Measurements from ENCODE around the gene PRR5.

The PRR5 gene

DNA sequence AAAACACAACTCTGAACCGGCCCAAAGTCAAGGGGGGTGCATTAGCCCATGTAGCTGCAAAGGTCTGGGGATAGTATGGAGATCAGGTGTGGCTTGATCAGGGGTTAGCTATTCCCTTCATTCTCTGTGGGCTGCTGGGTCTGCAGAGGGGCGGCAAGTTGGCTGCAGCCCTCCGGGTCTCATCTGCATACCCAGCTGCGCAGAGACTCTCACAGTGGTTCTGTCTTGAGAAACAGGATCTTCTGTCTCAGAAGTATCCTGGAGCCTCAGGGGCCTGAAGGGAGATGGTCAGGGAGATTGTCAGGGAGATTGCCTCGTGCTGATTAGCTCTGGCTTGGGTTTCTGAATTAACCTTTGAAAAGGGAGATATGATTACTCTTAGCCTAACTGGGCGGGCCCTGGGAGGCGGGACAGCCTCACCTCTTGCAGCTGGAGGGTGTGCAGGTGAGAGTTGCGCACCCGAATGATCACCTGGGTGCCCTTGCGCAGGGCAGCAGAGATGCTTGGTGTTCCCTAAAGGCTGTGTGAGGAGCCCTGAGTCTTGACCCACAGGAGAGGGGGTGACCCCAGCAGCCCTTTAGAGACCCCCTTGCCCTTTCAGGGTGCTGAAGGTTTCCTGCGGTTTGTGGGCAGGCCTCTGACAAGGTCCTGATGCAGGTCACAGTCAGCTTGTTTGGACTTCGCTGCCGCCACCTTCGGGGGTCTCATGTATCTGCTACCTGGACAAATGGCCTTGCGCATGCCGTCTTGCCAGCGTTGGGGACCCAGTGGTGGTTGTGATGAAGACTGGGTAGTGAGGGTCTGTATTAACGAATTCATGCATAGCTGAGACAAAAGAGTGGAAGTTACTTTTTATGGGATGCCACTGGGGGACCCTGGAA is 57.7 kb downstream of the PRR5 start:
- no peak for DNase-seq

DNA sequence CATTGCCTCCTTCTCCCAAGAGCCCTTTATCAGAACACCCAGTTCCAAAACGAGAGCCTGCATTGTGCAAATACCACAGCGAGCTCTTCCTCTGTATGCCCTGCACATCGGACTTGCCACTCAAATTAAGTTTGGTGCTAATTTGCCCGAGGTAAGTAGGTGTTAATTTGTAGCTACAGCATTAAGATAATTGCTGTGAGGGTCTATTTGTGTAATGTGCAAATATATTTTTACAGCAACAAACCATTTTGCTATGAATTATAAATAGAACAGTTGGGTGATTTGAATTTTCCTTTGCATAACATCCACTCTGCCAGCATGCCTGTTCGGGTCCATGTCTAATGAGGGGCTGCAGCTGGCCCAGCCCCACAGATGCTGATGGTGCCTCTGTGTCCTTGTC is 58.5 kb downstream of the PRR5 start:
- no peak for DNase-seq

DNA sequence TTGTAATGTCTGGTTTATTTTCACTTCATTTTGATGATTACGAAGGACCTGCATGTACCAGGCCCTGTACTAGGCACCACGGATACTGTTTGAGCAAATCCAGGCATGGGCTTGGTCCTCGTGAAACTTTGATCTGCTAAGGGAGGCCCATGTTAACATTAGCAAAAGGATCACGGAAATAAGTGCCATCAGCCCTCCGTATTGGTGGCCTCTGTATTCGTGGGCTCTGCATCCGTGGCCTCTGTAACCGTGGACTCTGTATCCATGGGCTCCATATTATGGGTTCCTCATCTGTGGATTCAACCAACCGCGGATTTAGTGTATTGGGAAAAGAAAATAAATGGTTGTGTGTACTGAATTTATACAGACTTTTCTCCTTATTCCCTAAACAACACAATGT is 59.0 kb downstream of the PRR5 start:
- no peak for DNase-seq

DNA sequence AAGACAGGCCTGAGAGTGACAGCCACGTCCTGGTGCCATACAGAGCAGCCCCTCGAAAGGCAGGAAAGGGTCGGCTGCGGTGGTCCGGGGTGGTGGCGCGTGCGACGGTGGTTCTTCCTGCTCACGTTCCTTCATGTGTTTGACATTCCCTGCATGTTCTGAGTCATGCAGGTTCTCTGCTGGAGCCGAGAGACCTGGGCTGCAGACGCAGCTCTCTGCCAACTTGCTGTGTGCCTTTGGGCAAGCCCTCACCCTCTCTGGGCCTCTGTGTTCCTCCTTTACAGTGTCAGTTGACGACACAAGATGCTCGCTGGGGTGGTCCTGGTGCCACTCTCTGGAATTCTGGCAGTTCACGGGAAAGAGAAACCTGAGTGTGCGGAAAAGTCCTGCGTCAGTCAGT is 62.4 kb downstream of the PRR5 start:
- DNase-seq, result no peak

DNA sequence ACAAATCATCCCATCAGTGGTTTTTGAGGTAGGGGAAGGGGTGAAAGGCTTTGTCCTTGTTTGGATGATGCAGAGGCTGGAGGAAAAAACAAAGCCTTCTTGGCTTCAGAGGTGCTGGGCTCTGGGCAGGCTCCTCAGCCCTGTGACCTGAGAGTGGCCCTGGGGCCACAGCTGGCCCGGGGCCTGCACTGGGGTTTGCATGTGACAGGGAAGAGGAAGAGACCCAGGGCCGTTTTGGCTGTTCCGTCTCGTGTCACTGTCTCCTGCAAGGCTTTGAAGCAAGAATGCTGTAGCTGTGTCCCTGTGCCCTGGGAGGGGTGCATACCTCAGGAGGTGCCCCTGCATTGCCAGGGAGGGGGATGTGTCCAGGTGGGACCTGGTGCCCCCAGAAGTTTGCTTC is 63.0 kb downstream of the PRR5 start:
- DNase-seq, result no peak

DNA sequence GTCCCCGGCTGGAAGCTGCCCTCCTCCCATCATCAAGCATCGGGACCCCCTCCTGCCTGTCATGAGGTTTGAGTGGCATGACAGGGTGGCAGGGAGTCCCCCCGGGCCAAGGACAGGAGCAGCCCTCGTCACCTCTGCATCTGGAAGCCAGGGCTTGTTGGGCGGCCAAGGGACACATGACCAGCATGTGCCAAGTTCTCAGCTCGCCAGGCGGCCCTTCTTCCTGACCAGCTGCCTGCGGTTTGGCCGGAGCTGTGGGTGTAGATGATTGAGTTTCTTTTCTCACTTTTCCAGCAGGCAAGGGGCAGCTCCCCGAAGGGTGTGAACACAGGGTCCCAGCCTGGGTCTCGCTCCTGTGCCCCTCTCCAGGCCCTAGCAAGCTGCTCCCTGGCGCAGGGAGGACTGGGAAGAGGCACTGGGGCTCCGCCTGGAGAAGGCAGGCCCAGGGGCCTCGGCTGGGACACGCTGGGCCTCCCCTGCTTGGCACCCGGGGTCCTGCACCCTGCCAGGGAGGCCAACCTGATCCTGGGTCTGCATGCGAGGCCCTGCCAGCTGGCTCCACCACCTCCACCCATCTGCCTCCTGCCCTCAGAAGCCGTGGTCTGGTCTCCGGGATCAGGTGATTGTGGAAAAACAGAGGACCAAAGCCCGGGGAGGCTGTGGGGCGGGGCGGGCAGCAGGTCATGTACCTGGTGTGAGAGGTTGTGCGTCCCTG is 63.7 kb downstream of the PRR5 start:
- no peak for DNase-seq

DNA sequence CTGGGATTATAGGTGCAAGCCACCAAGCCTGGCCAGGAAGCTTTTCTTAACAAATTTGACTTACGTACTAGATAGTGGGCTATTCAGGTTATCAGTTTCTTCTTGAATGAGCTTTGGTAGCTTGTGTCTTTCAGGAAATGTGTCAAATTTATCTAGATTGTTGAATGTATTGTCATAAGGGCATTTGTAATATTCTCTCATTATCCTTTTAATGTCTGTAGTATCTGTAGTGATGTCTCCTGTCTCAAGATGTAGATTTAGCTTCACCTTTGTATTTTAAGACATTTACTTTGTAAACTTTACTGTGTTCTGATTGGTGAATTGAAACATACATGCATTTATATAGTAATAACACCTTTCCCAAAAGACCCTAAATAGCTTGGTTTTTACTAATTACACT is 71.1 kb downstream of the PRR5 start:
- no peak for DNase-seq

DNA sequence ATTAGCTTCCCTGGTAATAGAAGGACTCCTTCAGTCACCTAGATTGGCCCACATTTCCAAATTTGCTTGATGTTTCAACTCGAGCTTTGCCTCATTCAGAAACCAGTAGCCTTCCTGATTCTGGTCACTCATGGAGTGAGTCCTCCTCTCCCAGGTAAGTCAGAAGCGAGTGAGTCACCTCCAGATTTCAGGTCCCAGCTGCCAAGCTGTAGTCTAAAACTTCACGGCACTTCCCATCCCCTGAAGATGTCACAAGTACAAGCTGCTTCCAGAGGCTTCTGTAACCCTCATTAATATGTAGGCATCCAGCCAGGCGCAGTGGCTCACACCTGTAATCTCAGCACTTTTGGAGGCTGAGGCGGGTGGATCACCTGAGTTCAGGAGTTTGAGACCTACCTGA is 73.9 kb downstream of the PRR5 start:
- DNase-seq, result no peak

DNA sequence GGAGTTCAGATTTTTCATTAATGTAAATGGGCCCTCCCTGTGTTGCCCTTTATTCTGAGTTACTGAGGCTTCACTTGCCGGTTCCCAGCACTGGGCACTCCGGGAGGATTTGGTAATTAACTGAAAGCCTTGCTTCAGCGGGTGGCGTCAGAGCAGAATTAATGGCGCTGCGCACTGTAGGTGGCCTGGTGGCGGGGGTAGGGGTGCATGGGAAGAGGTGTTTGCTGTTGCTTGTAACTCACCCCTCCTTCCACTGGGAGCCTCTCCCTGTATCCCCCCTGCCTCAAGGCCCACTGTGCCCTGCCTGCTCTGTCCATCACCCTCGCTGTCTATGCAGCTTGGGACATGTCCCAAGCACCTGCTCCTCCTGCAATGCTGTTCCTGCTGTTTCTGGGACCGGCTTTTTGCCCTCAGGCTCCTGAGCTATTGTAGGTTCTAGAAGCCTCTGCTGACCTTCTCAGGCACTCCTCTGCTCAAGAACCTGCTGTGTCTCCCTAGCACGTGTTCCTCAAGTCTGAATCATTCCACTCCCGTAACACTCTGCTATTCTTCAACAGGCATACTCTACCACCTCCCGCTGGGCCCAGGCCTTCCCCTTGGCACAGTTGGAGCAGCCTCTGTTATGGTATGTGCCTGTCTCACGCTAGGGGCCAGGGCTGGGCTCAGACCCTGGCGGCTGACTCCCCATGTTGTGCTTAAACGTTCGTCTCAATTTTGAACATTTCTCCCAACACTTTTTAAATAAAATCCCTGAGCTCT is 74.8 kb downstream of the PRR5 start:
- no peak for DNase-seq

DNA sequence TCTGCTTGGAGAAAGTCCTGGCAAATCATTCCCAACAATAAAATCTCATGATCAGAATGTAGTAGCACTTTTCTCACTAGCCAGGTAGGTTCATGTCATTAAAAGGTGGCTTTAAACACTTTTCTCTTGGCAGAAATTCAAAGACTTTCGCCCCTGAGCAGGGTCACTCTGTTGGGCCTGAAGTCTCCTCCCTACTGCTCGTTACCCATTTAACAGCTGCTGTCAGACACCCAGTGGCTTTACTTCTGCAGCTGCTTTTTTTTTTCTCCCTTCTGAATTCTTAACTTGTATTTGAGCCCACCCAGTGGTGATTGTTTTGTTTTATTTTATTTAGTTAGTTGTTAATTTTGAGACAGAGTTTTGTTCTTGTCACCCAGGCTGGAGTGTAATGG is 75.4 kb downstream of the PRR5 start:
- DNase-seq, result no peak

DNA sequence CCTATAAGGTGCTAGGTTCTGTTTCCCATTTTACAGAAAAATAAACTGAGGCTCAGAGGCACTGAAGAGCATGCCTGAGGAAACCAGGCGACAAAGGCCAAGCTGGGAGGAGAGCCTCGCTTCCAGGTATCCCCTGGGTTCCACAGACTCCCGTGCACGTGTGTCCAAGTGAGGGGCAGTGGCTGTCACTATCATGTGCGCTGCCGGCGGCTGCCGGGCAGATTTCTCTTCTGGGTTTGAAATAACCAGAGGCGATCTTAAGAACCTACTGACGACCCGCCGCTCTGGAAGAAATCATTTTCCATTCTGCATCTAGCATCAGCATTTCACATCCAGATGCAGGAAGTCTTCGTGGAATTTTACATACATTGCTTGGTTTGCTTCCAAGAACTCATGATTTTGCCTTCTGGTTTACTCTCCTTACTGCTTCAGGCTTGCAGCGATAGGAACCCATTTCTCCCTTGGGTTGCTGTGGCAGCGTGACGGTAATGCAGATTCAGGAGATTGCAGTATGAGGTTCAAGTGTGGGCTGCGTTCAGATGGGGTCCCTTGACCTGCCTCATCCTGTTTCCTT is 79.0 kb downstream of the PRR5 start:
- no peak for DNase-seq

DNA sequence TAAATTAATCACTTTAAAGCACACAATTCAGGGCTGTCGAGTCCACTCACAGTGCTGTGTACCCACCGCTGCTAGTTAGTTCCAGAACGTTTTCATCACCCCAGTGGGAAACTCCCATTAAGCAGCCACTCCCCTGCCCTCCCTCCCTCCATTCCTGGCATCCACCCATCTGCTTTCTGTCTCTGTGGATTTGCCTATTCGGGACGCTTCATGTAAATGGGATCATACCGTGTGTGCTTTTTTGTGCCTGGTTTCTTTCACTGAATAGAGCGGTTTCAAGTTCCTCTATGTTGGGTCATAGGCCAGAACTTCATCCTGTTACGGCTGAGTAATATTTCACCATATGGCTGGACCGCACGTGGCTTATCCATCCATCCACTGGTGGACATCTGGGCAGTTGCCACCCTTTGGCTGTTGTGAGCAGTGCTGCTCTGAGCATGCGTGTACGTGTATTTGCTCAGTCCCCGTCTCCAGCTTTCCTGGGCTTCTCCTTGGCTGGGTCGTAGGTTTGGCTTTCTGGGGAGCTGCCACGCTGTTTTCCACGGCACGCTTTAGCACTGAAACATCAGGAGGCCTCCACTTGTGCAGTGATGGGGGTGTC is 80.5 kb downstream of the PRR5 start:
- DNase-seq, result no peak

DNA sequence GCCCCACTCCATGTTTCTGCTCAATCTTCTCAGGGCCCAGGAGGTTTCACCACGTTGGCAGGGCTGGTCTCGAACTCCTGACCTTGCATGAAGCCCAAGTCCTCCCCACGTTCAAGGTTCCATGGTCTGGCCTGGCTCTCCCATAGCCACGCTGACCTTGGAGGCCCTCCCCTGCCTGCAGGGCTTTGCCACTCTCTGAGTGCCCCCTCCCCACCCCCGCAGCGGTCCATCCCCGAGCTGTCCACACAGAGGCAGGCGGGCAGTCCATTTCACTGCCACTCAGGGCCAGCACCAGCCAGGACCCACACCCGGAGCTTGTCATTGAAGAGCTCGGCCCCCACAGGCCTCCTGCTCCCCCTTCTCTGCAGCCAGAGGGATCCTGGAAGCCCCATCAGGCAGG is 81.1 kb downstream of the PRR5 start:
- no peak for DNase-seq

DNA sequence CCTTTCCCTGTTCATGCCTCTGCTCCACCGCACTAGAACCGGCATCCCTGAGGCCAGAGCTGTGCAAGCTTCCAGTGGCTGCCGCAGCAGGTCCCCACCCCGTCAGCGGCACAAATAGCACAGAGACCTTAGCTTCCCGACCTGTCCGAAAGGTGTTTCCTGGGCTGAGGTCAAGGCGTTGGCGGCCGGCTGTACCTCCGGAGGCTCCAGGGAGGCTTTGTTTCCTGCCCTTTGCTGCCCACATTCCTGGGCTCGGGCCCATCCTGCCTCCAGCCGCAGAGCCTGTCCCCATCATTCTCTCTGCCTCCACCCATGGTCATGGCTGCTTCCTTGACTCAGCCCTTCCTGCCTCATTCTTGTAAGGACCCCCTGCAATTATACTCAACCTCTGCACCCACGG is 81.6 kb downstream of the PRR5 start:
- DNase-seq, result no peak

DNA sequence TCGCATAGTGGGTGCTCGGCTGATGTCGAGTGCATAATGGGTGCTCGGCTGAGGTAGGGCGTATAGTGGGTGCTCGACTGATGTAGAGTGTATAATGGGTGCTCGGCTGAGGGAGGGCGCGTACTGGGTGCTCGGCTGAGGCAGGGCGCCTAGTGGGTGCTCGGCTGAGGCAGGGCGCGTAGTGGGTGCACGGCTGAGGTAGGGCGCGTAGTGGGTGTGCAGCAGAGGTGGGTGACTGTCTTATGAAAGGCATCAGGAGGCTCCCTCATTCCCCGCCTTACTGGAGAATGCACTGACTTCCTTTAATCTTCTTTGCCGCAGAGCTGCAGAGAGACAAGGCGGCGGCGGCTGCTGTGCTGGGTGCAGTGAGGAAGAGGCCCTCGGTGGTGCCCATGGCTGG is 84.1 kb downstream of the PRR5 start:
- DNase-seq, result no peak

DNA sequence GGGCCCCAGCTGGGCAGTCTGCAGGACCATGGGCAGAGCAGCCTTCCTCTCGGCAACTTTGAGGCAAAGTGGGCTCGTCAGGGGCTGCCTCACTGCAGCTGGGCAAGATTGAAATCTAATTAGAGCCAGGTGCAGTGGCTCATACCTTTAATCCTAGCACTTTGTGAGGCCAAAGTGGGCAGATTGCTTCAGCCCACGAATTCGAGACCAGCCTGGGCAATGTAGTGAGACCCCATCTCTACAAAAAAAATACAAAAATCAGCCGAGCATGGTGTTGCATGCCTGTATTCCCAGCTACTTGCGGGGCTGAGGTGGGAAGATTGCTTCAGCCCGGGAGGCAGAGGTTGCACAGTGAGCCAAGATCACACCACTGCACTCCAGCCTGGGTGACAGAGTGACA is 84.6 kb downstream of the PRR5 start:
- no peak for DNase-seq

Measured in stimulated activated CD4-positive, alpha-beta T cell treated with anti-CD3 and anti-CD28 coated beads, Interleukin-15, amount 100 ng/mL, for 24 hours (primary cell).